ENCODE results near the gene RGS17.

Gene RGS17

GRCh38 chr6:153083869-153084268, 47.2 kb downstream of the RGS17 start:
- no peak for DNase-seq (ENCODE audit: low spot score)
- no peak for TF ChIP-seq CTCF (conservative IDR thresholded peaks at IDR 0.05; ENCODE audit: low read depth)
- no peak overlapping the region for H3K27ac ChIP-seq
- ChIA-PET POLR2A (ENCODE audit: low non-redundant PET) (no interaction called here), CTCF (interaction anchor here (0.5 to 1.1 kb wide), 3 partner anchors 24 to 214 kb away, joined by 3 to 4 read pairs (median 3); no protein-coding TSS in a partner anchor)

- ChIA-PET POLR2A (ENCODE audit: low non-redundant PET) (no interaction called here), CTCF (no interaction called here)
- no peak for DNase-seq (ENCODE audit: low spot score)
- no peak for TF ChIP-seq CTCF (conservative IDR thresholded peaks at IDR 0.05; ENCODE audit: low read depth)
- H3K27ac ChIP-seq: no peak overlapping the region
Observed at GRCh38 chr6:153081914-153082313, 49.2 kb downstream of the RGS17 start.

- TF ChIP-seq CTCF (conservative IDR thresholded peaks at IDR 0.05; ENCODE audit: low read depth): no peak
- ChIA-PET CTCF (no interaction called here), POLR2A (ENCODE audit: low non-redundant PET) (no interaction called here)
- H3K27ac ChIP-seq: no peak overlapping the region
- no peak for DNase-seq (ENCODE audit: low spot score)
Observed at GRCh38 chr6:153076431-153076830, 54.7 kb downstream of the RGS17 start.

- no peak for TF ChIP-seq CTCF (conservative IDR thresholded peaks at IDR 0.05; ENCODE audit: low read depth)
- no peak overlapping the region for H3K27ac ChIP-seq
- POLR2A ChIA-PET (ENCODE audit: low non-redundant PET): no interaction called here
- DNase-seq (ENCODE audit: low spot score): no peak
- CTCF ChIA-PET: no interaction called here
Observed at GRCh38 chr6:153074761-153075160, 56.3 kb downstream of the RGS17 start.

GRCh38 chr6:153073841-153074240, 57.2 kb downstream of the RGS17 start:
- POLR2A ChIA-PET (ENCODE audit: low non-redundant PET): no interaction called here
- CTCF ChIA-PET: no interaction called here
- TF ChIP-seq CTCF (conservative IDR thresholded peaks at IDR 0.05; ENCODE audit: low read depth): no peak
- H3K27ac ChIP-seq: no peak overlapping the region
- no peak for DNase-seq (ENCODE audit: low spot score)

GRCh38 chr6:153070756-153071155, 60.3 kb downstream of the RGS17 start:
- CTCF ChIA-PET: no interaction called here
- TF ChIP-seq CTCF (conservative IDR thresholded peaks at IDR 0.05; ENCODE audit: low read depth): no peak
- H3K27ac ChIP-seq: no peak overlapping the region
- POLR2A ChIA-PET (ENCODE audit: low non-redundant PET): no interaction called here
- no peak for DNase-seq (ENCODE audit: low spot score)

- ChIA-PET POLR2A (ENCODE audit: low non-redundant PET) (no interaction called here), CTCF (interaction anchor here (0.6 kb wide), 1 partner anchor 886 kb away, joined by 9 read pairs; no protein-coding TSS in a partner anchor)
- DNase-seq (ENCODE audit: low spot score): no peak
- TF ChIP-seq CTCF (conservative IDR thresholded peaks at IDR 0.05; ENCODE audit: low read depth): no peak
- H3K27ac ChIP-seq: no peak overlapping the region
Observed at GRCh38 chr6:153069897-153070296, 61.2 kb downstream of the RGS17 start.
